Neural crest cell (in vitro differentiated cells): Measurements from ENCODE around the gene OTOF. TPM values are rescaled to one million over a fixed set of nuclear protein-coding genes. Genes with fewer than 3 reads are reported as not detected.

Experiments
- DNase-seq: peaks from one replicate; pipeline ENCODE4 v3.0.0; 2021; ENCODE audit warnings: low read depth, mixed read lengths, low spot score
- H3K27ac Mint-ChIP-seq: one replicate; pipeline ENCODE4 v1.8.0; 2021; ENCODE audit warnings: mild to moderate bottlenecking, mixed read lengths; ENCODE audit not compliant: unreplicated experiment
- H3K27me3 Mint-ChIP-seq: 2 replicates; pipeline ENCODE4 v1.8.0; 2021; ENCODE audit warnings: low read depth, mild to moderate bottlenecking, mixed read lengths
- H3K36me3 Mint-ChIP-seq: 2 replicates; pipeline ENCODE4 v1.8.0; 2021; ENCODE audit warnings: low read depth, mild to moderate bottlenecking, mixed read lengths
- H3K4me1 Mint-ChIP-seq: 2 replicates; pipeline ENCODE4 v1.8.0; 2021; ENCODE audit warnings: mixed read lengths
- H3K4me3 Mint-ChIP-seq: one replicate; pipeline ENCODE4 v1.8.0; 2021; ENCODE audit warnings: mild to moderate bottlenecking, mixed read lengths
- H3K9me3 Mint-ChIP-seq: 2 replicates; pipeline ENCODE4 v1.8.0; 2021; ENCODE audit warnings: mixed read lengths
- CTCF ChIP-seq: fragments of 200-600 bp; sonication (generic); conservative IDR thresholded peaks from 2 replicates; pipeline ENCODE4 v1.5.0; 2021; ENCODE audit warnings: antibody characterized with exemption, mild to moderate bottlenecking
- total RNA-seq: library from RNA; stranded (reverse); gene quantifications from 2 replicates; pipeline ENCODE4 v1.2.1, GENCODE V29; 2021

OTOF gene
- total RNA-seq, 1 donor from 2014 or later: 0.19 TPM

GRCh38 chr2:26432363-26432762, 45.6 kb downstream of the OTOF start:
- peak overlapping the region; percentile 70 for H3K27ac Mint-ChIP-seq
- H3K9me3 Mint-ChIP-seq: no peaks in the 10 kb centered on the region
- no peak overlapping the region for H3K4me3 Mint-ChIP-seq
- H3K27me3 Mint-ChIP-seq: no peaks in the 10 kb centered on the region
- H3K4me1 Mint-ChIP-seq: peaks cover 18% of the 10 kb centered on the region
- H3K36me3 Mint-ChIP-seq: no peaks in the 10 kb centered on the region
- no peak for DNase-seq
- TF ChIP-seq CTCF: no peak

GRCh38 chr2:26430826-26431225, 47.1 kb downstream of the OTOF start:
- no peaks in the 10 kb centered on the region for H3K36me3 Mint-ChIP-seq
- H3K4me3 Mint-ChIP-seq: no peak overlapping the region
- H3K9me3 Mint-ChIP-seq: no peaks in the 10 kb centered on the region
- H3K27ac Mint-ChIP-seq: no peak overlapping the region
- no peak for DNase-seq
- no peak for TF ChIP-seq CTCF
- H3K4me1 Mint-ChIP-seq: peaks cover 18% of the 10 kb centered on the region
- H3K27me3 Mint-ChIP-seq: no peaks in the 10 kb centered on the region

GRCh38 chr2:26429779-26430578, 47.9 kb downstream of the OTOF start:
- H3K36me3 Mint-ChIP-seq: no peaks in the 10 kb centered on the region
- H3K9me3 Mint-ChIP-seq: no peaks in the 10 kb centered on the region
- TF ChIP-seq CTCF: no peak
- H3K4me1 Mint-ChIP-seq: peaks cover 18% of the 10 kb centered on the region
- no peak for DNase-seq
- H3K4me3 Mint-ChIP-seq: no peak overlapping the region
- no peak overlapping the region for H3K27ac Mint-ChIP-seq
- no peaks in the 10 kb centered on the region for H3K27me3 Mint-ChIP-seq

- Mint-ChIP-seq H3K27ac (no peak overlapping the region), H3K4me3 (no peak overlapping the region), H3K4me1 (peaks cover 17% of the 10 kb centered on the region), H3K27me3 (no peaks in the 10 kb centered on the region), H3K36me3 (no peaks in the 10 kb centered on the region), H3K9me3 (no peaks in the 10 kb centered on the region)
- no peak for DNase-seq
- no peak for TF ChIP-seq CTCF
These were observed 49.1 kb downstream of the OTOF start for GRCh38 chr2:26428846-26429245.

- H3K4me3 Mint-ChIP-seq: no peak overlapping the region
- no peaks in the 10 kb centered on the region for H3K36me3 Mint-ChIP-seq
- no peaks in the 10 kb centered on the region for H3K27me3 Mint-ChIP-seq
- no peaks in the 10 kb centered on the region for H3K9me3 Mint-ChIP-seq
- no peaks in the 10 kb centered on the region for H3K4me1 Mint-ChIP-seq
- TF ChIP-seq CTCF: no peak
- H3K27ac Mint-ChIP-seq: no peak overlapping the region
- no peak for DNase-seq
These were observed 53.7 kb downstream of the OTOF start for GRCh38 chr2:26424221-26424620.
